Activated CD4-positive, alpha-beta memory T cell treated with anti-CD3 and anti-CD28 coated beads for 36 hours (primary cell): ENCODE results near the gene PYGO2. TPM values are rescaled to one million over a fixed set of nuclear protein-coding genes. Genes with fewer than 3 reads are reported as not detected.

ENCODE experiments used
- CTCF ChIA-PET: fragments of 350-600 bp; sonication (Branson Sonifier 250); formaldehyde crosslinking; loops from one replicate; lab custom pipeline; 2021; ENCODE audit warnings: antibody characterized with exemption, inconsistent platforms; lab: Charles Lee
- POLR2A ChIA-PET: fragments of 350-600 bp; sonication (Branson Sonifier 250); formaldehyde crosslinking; loops from one replicate; lab custom pipeline; 2021; ENCODE audit warnings: antibody characterized with exemption; lab: Charles Lee
- DNase-seq: peaks from one replicate; pipeline ENCODE4 v3.0.0-alpha.2; 2020
- H3K27ac Mint-ChIP-seq: one replicate; pipeline ENCODE4 v1.8.0; 2021; ENCODE audit warnings: mixed read lengths
- H3K27me3 Mint-ChIP-seq: one replicate; pipeline ENCODE4 v1.8.0; 2021; ENCODE audit warnings: mixed read lengths
- H3K36me3 Mint-ChIP-seq: one replicate; pipeline ENCODE4 v1.8.0; 2021; ENCODE audit warnings: mixed read lengths
- H3K4me1 Mint-ChIP-seq: one replicate; pipeline ENCODE4 v1.8.0; 2021; ENCODE audit warnings: low read depth, mixed read lengths
- H3K4me3 Mint-ChIP-seq: one replicate; pipeline ENCODE4 v1.8.0; 2021; ENCODE audit warnings: mild to moderate bottlenecking, mixed read lengths
- H3K9me3 Mint-ChIP-seq: one replicate; pipeline ENCODE4 v1.8.0; 2021; ENCODE audit warnings: mixed read lengths
- intact Hi-C: fragments of 100-400 bp; cut with micrococcal nuclease; formaldehyde crosslinking; loops from one replicate; pipeline ENCODE4 v1.15.1; 2023
- total RNA-seq, 2 experiments: library from RNA; stranded (reverse); gene quantifications; one replicate each; pipeline ENCODE4 v1.2.3, GENCODE V29; 2021

PYGO2 gene
- total RNA-seq, 2 experiments from 2014 or later, result 31.5 to 32.4 TPM

GRCh38 chr1:154940213-154940560 is 21.4 kb downstream of the PYGO2 start:
- ChIA-PET POLR2A (interaction anchor here (0.6 to 1.8 kb wide), 5 partner anchors 15 to 821 kb away, joined by 3 to 13 read pairs (median 4); partner anchors contain the start of genes CKS1B, FLAD1 and PBXIP1), CTCF (interaction anchor here (0.9 to 3.0 kb wide), 10 partner anchors 13 to 461 kb away, joined by 3 to 16 read pairs (median 5); partner anchors contain the start of genes ADAM15, FLAD1 and PYGO2)
- Mint-ChIP-seq H3K27me3 (no peaks in the 10 kb centered on the region), H3K4me1 (peaks cover 71% of the 10 kb centered on the region), H3K36me3 (peaks cover 3% of the 10 kb centered on the region), H3K27ac (peak overlapping the region; percentile 93), H3K9me3 (no peaks in the 10 kb centered on the region), H3K4me3 (no peak overlapping the region)
- intact Hi-C loops, result no loop called here
- DNase-seq, result no peak

GRCh38 chr1:154938604-154939399 is 22.8 kb downstream of the PYGO2 start:
- ChIA-PET CTCF (interaction anchor here (1.9 to 3.5 kb wide), 6 partner anchors 14 to 146 kb away, joined by 4 to 17 read pairs (median 14); partner anchors contain the start of gene ADAM15), POLR2A (interaction anchor here (0.7 to 2.9 kb wide), 3 partner anchors 17 to 146 kb away, joined by 3 to 17 read pairs (median 4); partner anchors contain the start of gene PBXIP1)
- Mint-ChIP-seq H3K4me3 (peak overlapping the region; percentile 57), H3K9me3 (no peaks in the 10 kb centered on the region), H3K4me1 (peaks cover 74% of the 10 kb centered on the region), H3K27me3 (no peaks in the 10 kb centered on the region), H3K27ac (peak overlapping the region; percentile 96), H3K36me3 (peaks cover 5% of the 10 kb centered on the region)
- DNase-seq, result no peak
- intact Hi-C loops, result loop anchor here (5.0 kb wide), 1 partner anchor 123 kb away; the partner anchor contains the start of gene EFNA4

GRCh38 chr1:154937988-154938386 is 23.6 kb downstream of the PYGO2 start:
- ChIA-PET CTCF (interaction anchor here (0.7 to 3.5 kb wide), 13 partner anchors 10 to 190 kb away, joined by 3 to 17 read pairs (median 4); partner anchors contain the start of genes ADAM15 and PYGO2), POLR2A (interaction anchor here (0.9 to 3.1 kb wide), 4 partner anchors 14 to 147 kb away, joined by 3 to 20 read pairs (median 10); partner anchors contain the start of gene PBXIP1)
- Mint-ChIP-seq H3K4me3 (peak overlapping the region; percentile 90), H3K27ac (peak overlapping the region; percentile 96), H3K9me3 (no peaks in the 10 kb centered on the region), H3K4me1 (peaks cover 68% of the 10 kb centered on the region), H3K36me3 (peaks cover 5% of the 10 kb centered on the region), H3K27me3 (no peaks in the 10 kb centered on the region)
- intact Hi-C loops, result loop anchor here (1.0 to 5.0 kb wide), 8 partner anchors 17 to 379 kb away; partner anchors contain the start of genes ADAR, CKS1B, EFNA4 and ZBTB7B
- DNase-seq, result peak; percentile 30

GRCh38 chr1:154937085-154937987 is 24.2 kb downstream of the PYGO2 start:
- ChIA-PET POLR2A (interaction anchor here (0.7 to 3.1 kb wide), 13 partner anchors 15 to 331 kb away, joined by 3 to 20 read pairs (median 5); partner anchors contain the start of genes CKS1B, EFNA4, FLAD1 and PBXIP1), CTCF (interaction anchor here (0.7 to 3.5 kb wide), 34 partner anchors 8 to 377 kb away, joined by 3 to 17 read pairs (median 4); partner anchors contain the start of genes ADAM15, EFNA4, FLAD1 and PBXIP1)
- peak; percentile 93 for DNase-seq
- Mint-ChIP-seq H3K4me1 (peaks cover 62% of the 10 kb centered on the region), H3K4me3 (peak overlapping the region; percentile 90), H3K27me3 (no peaks in the 10 kb centered on the region), H3K27ac (peak overlapping the region; percentile 96), H3K9me3 (no peaks in the 10 kb centered on the region), H3K36me3 (peaks cover 5% of the 10 kb centered on the region)
- intact Hi-C loops, result loop anchor here (1.0 to 5.0 kb wide), 8 partner anchors 18 to 378 kb away; partner anchors contain the start of genes ADAR, CKS1B, EFNA4 and ZBTB7B

GRCh38 chr1:154936555-154937084 is 25.0 kb downstream of the PYGO2 start, which contains the start of gene PMVK:
Gene PMVK (minus strand): TSS chr1:154936719. CDS start chr1:154936685, 34 bp downstream.
- ChIA-PET CTCF (interaction anchor here (0.7 to 3.5 kb wide), 29 partner anchors 9 to 376 kb away, joined by 3 to 17 read pairs (median 4); partner anchors contain the start of genes ADAM15, EFNA4, FLAD1 and PBXIP1), POLR2A (interaction anchor here (0.5 to 3.1 kb wide), 20 partner anchors 10 to 595 kb away, joined by 3 to 20 read pairs (median 4); partner anchors contain the start of genes ADAM15, CKS1B, EFNA4 and FLAD1)
- intact Hi-C loops, result loop anchor here (1.0 to 5.0 kb wide), 8 partner anchors 19 to 377 kb away; partner anchors contain the start of genes ADAR, CKS1B, EFNA4 and ZBTB7B
- Mint-ChIP-seq H3K27ac (peak within 1 kb of the TSS; percentile 96), H3K27me3 (no peaks in the 10 kb centered on the region), H3K4me1 (peaks cover 55% of the 10 kb centered on the region), H3K9me3 (no peaks in the 10 kb centered on the region), H3K36me3 (peaks cover 5% of the 10 kb centered on the region), H3K4me3 (peak within 1 kb of the TSS; percentile 90)
- DNase-seq, result peak; percentile 96

GRCh38 chr1:154935749-154936554 is 25.6 kb downstream of the PYGO2 start:
- intact Hi-C loops, result loop anchor here (2.0 to 5.0 kb wide), 4 partner anchors 126 to 327 kb away; partner anchors contain the start of genes ADAR and EFNA4
- Mint-ChIP-seq H3K27me3 (no peaks in the 10 kb centered on the region), H3K27ac (peak overlapping the region; percentile 96), H3K9me3 (no peaks in the 10 kb centered on the region), H3K4me1 (peaks cover 48% of the 10 kb centered on the region), H3K36me3 (peaks cover 9% of the 10 kb centered on the region), H3K4me3 (peak overlapping the region; percentile 90)
- ChIA-PET CTCF (interaction anchor here (0.6 to 3.5 kb wide), 27 partner anchors 8 to 375 kb away, joined by 3 to 17 read pairs (median 5); partner anchors contain the start of genes ADAM15, EFNA4, FLAD1 and PBXIP1), POLR2A (interaction anchor here (0.5 to 3.1 kb wide), 20 partner anchors 10 to 594 kb away, joined by 3 to 20 read pairs (median 4); partner anchors contain the start of genes ADAM15, CKS1B, EFNA4 and FLAD1)
- DNase-seq, result peak; percentile 54

GRCh38 chr1:154934358-154934948 is 27.1 kb downstream of the PYGO2 start:
- Mint-ChIP-seq H3K27ac (no peak overlapping the region), H3K9me3 (no peaks in the 10 kb centered on the region), H3K27me3 (no peaks in the 10 kb centered on the region), H3K36me3 (peaks cover 17% of the 10 kb centered on the region), H3K4me1 (peaks cover 37% of the 10 kb centered on the region), H3K4me3 (no peak overlapping the region)
- no peak for DNase-seq
- ChIA-PET POLR2A (no interaction called here), CTCF (no interaction called here)
- intact Hi-C loops, result no loop called here

GRCh38 chr1:154931940-154932487 is 29.6 kb downstream of the PYGO2 start:
- Mint-ChIP-seq H3K9me3 (no peaks in the 10 kb centered on the region), H3K36me3 (peaks cover 27% of the 10 kb centered on the region), H3K4me1 (peaks cover 18% of the 10 kb centered on the region), H3K27me3 (no peaks in the 10 kb centered on the region), H3K27ac (no peak overlapping the region), H3K4me3 (no peak overlapping the region)
- no peak for DNase-seq
- ChIA-PET POLR2A (no interaction called here), CTCF (interaction anchor here (1.3 kb wide), 1 partner anchor 12 kb away, joined by 3 read pairs; no protein-coding TSS in a partner anchor)
- intact Hi-C loops, result no loop called here

GRCh38 chr1:154926201-154926600 is 35.4 kb downstream of the PYGO2 start:
- H3K9me3 Mint-ChIP-seq, result no peaks in the 10 kb centered on the region
- intact Hi-C loops, result no loop called here
- POLR2A ChIA-PET, result no interaction called here
- peaks cover 44% of the 10 kb centered on the region for H3K36me3 Mint-ChIP-seq
- no peak overlapping the region for H3K4me3 Mint-ChIP-seq
- no peaks in the 10 kb centered on the region for H3K27me3 Mint-ChIP-seq
- H3K27ac Mint-ChIP-seq, result no peak overlapping the region
- CTCF ChIA-PET, result interaction anchor here (0.6 to 1.1 kb wide), 3 partner anchors 10 to 432 kb away, joined by 3 to 4 read pairs (median 3); partner anchors contain the start of gene PMVK
- no peak for DNase-seq
- no peaks in the 10 kb centered on the region for H3K4me1 Mint-ChIP-seq
